Neural progenitor cell (in vitro differentiated cells): ENCODE results near the gene EPN2. TPM values are rescaled to one million over a fixed set of nuclear protein-coding genes. Genes with fewer than 3 reads are reported as not detected.

ENCODE experiments used
- DNase-seq: peaks from one replicate; pipeline ENCODE4 v3.0.0-alpha.2; 2016; ENCODE audit warnings: low spot score
- H2AFZ ChIP-seq: fragments of 200-600 bp; sonication (generic); replicated peaks from 2 replicates; pipeline ENCODE4 v1.6.1; 2016; ENCODE audit warnings: antibody characterized with exemption
- H3F3A ChIP-seq: fragments of 200-600 bp; sonication (generic); 2 replicates; pipeline ENCODE4 v1.6.1; 2016; ENCODE audit warnings: antibody characterized with exemption, low read depth
- H3K27ac ChIP-seq: fragments of 200-600 bp; sonication (generic); 2 replicates; pipeline ENCODE4 v1.5.1; 2016; ENCODE audit warnings: mild to moderate bottlenecking
- H3K27me3 ChIP-seq: fragments of 200-600 bp; sonication (generic); 2 replicates; pipeline ENCODE4 v1.6.1; 2016; ENCODE audit warnings: mild to moderate bottlenecking, moderate library complexity
- H3K36me3 ChIP-seq: fragments of 200-600 bp; sonication (generic); 2 replicates; pipeline ENCODE4 v1.5.1; 2016
- H3K4me1 ChIP-seq: fragments of 200-600 bp; sonication (generic); 2 replicates; pipeline ENCODE4 v1.6.1; 2016; ENCODE audit warnings: mixed run types
- H3K4me2 ChIP-seq: fragments of 200-600 bp; sonication (generic); 2 replicates; pipeline ENCODE4 v1.6.1; 2016
- H3K4me3 ChIP-seq: fragments of 200-600 bp; sonication (generic); 2 replicates; pipeline ENCODE4 v1.5.1; 2016
- H3K79me2 ChIP-seq: fragments of 200-600 bp; sonication (generic); 2 replicates; pipeline ENCODE4 v1.6.1; 2016; ENCODE audit warnings: low read depth
- H3K9ac ChIP-seq: fragments of 200-600 bp; sonication (generic); 2 replicates; pipeline ENCODE4 v1.6.1; 2016
- H3K9me3 ChIP-seq: fragments of 200-600 bp; sonication (generic); 2 replicates; pipeline ENCODE4 v1.5.1; 2016; ENCODE audit warnings: low read depth
- H4K20me1 ChIP-seq: fragments of 200-600 bp; sonication (generic); 2 replicates; pipeline ENCODE4 v1.6.1; 2016; ENCODE audit warnings: low read depth
- H3K27ac Mint-ChIP-seq: 3 replicates; pipeline ENCODE4 v1.8.0; 2021; ENCODE audit warnings: mixed read lengths
- H3K27me3 Mint-ChIP-seq: 2 replicates; pipeline ENCODE4 v1.8.0; 2022; ENCODE audit warnings: low read depth, mild to moderate bottlenecking, inconsistent platforms, moderate library complexity, mixed read lengths; ENCODE audit not compliant: insufficient read depth
- H3K36me3 Mint-ChIP-seq: 3 replicates; pipeline ENCODE4 v1.8.0; 2021; ENCODE audit warnings: mixed read lengths
- H3K4me1 Mint-ChIP-seq: 3 replicates; pipeline ENCODE4 v1.8.0; 2021; ENCODE audit warnings: mixed read lengths
- H3K4me3 Mint-ChIP-seq: 3 replicates; pipeline ENCODE4 v1.8.0; 2021; ENCODE audit warnings: mild to moderate bottlenecking, moderate library complexity, mixed read lengths
- H3K9me3 Mint-ChIP-seq: 3 replicates; pipeline ENCODE4 v1.8.0; 2020; ENCODE audit warnings: mixed read lengths
- EZH2 ChIP-seq: fragments of 200-600 bp; sonication (generic); IDR thresholded peaks from 2 replicates; pipeline ENCODE4 v1.6.1; 2017; ENCODE audit warnings: antibody characterized with exemption, mild to moderate bottlenecking, moderate library complexity
- EZH2phosphoT487 ChIP-seq: fragments of 200-600 bp; sonication (generic); IDR thresholded peaks from 2 replicates; pipeline ENCODE4 v1.6.1; 2017; ENCODE audit warnings: antibody characterized with exemption
- total RNA-seq: library from RNA; depleted of rRNA; stranded (reverse); fragments of >200 nt; gene quantifications from 2 replicates; pipeline ENCODE4 v1.2.3, GENCODE V29; 2015; ENCODE audit warnings: low replicate concordance
- TF ChIP-seq, protein P1 (sequence below): fragments of 200-600 bp; sonication (generic); IDR thresholded peaks from 2 replicates; pipeline ENCODE4 v1.5.1; 2017; ENCODE audit warnings: antibody characterized with exemption, mild to moderate bottlenecking

EPN2 gene
- total RNA-seq, 1 donor from 2014 or later, result 30.5 TPM

DNA sequence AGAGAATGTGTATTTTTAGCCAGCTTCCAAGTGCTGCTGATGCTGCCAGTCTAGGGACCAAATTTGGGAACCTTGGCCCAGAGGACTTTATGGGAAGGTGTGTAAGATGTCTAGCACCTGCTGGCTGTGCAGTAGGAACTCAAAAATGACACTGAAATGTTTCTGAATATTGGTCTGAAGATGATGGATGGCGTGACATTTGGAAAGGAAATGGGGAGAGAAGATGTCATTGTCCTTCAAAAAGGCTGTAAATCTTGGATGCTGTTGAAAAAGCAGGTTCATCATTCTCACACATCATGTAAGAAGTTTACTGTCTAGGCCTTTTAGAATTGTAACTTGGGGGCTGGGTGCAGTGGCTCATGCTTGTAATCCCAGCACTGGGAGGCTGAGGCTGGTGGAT is 6.7 kb downstream of the EPN2 start:
- H3F3A ChIP-seq, result peaks cover 17% of the 10 kb centered on the region
- H3K4me1 ChIP-seq, result peaks cover 25% of the 10 kb centered on the region
- peaks cover 98% of the 10 kb centered on the region for H3K79me2 ChIP-seq
- H3K9me3 ChIP-seq, result no peaks in the 10 kb centered on the region
- H3K4me2 ChIP-seq, result no peak overlapping the region
- peaks cover 20% of the 10 kb centered on the region for H3K36me3 Mint-ChIP-seq
- no peak for DNase-seq
- no peak overlapping the region for H3K27ac Mint-ChIP-seq
- H3K27ac ChIP-seq, result no peak overlapping the region
- no peaks in the 10 kb centered on the region for H3K36me3 ChIP-seq
- H3K4me1 Mint-ChIP-seq, result peaks cover 34% of the 10 kb centered on the region
- no peak overlapping the region for H3K4me3 ChIP-seq
- H3K27me3 ChIP-seq, result no peaks in the 10 kb centered on the region
- no peaks in the 10 kb centered on the region for H3K9me3 Mint-ChIP-seq
- TF ChIP-seq EZH2, result no peak
- TF ChIP-seq, protein P1, sequence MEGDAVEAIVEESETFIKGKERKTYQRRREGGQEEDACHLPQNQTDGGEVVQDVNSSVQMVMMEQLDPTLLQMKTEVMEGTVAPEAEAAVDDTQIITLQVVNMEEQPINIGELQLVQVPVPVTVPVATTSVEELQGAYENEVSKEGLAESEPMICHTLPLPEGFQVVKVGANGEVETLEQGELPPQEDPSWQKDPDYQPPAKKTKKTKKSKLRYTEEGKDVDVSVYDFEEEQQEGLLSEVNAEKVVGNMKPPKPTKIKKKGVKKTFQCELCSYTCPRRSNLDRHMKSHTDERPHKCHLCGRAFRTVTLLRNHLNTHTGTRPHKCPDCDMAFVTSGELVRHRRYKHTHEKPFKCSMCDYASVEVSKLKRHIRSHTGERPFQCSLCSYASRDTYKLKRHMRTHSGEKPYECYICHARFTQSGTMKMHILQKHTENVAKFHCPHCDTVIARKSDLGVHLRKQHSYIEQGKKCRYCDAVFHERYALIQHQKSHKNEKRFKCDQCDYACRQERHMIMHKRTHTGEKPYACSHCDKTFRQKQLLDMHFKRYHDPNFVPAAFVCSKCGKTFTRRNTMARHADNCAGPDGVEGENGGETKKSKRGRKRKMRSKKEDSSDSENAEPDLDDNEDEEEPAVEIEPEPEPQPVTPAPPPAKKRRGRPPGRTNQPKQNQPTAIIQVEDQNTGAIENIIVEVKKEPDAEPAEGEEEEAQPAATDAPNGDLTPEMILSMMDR, result no peak
- TF ChIP-seq EZH2phosphoT487, result no peak
- peaks cover 7% of the 10 kb centered on the region for H3K27me3 Mint-ChIP-seq
- H2AFZ ChIP-seq, result no peak overlapping the region
- no peak overlapping the region for H3K4me3 Mint-ChIP-seq
- no peak overlapping the region for H3K9ac ChIP-seq
- peaks cover 75% of the 10 kb centered on the region for H4K20me1 ChIP-seq

DNA sequence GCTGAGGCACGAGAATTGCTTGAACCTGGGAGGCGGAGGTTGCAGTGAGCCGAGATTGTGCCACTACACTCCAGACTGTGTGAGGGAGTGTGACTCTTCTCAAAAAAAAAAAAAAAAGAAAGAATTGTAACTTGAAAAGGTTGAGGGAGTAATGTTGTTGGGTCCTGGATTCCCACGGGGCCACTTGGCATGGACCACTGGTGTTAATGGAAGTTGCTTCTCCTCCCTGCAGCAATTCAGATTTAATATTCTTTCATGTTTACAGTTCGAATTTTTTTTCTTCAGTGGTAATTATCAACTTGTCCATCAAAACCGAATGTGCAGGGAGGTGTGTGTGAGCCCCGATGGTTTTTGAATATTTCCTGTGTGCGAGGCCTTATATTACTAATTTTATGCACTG is 7.2 kb downstream of the EPN2 start:
- Histone ChIP-seq H2AFZ (no peak overlapping the region), H4K20me1 (peaks cover 77% of the 10 kb centered on the region), H3K4me3 (no peak overlapping the region), H3K4me2 (no peak overlapping the region), H3K27ac (no peak overlapping the region), H3K27me3 (no peaks in the 10 kb centered on the region), H3K4me1 (peaks cover 24% of the 10 kb centered on the region), H3K9ac (no peak overlapping the region), H3K9me3 (no peaks in the 10 kb centered on the region), H3F3A (peaks cover 17% of the 10 kb centered on the region), H3K36me3 (no peaks in the 10 kb centered on the region), H3K79me2 (peaks cover 98% of the 10 kb centered on the region)
- no peak for DNase-seq
- Mint-ChIP-seq H3K9me3 (no peaks in the 10 kb centered on the region), H3K27ac (no peak overlapping the region), H3K4me1 (peaks cover 34% of the 10 kb centered on the region), H3K36me3 (peaks cover 20% of the 10 kb centered on the region), H3K27me3 (peaks cover 7% of the 10 kb centered on the region), H3K4me3 (no peak overlapping the region)
- TF ChIP-seq EZH2phosphoT487, result no peak
- TF ChIP-seq, protein P1, result no peak
- no peak for TF ChIP-seq EZH2

DNA sequence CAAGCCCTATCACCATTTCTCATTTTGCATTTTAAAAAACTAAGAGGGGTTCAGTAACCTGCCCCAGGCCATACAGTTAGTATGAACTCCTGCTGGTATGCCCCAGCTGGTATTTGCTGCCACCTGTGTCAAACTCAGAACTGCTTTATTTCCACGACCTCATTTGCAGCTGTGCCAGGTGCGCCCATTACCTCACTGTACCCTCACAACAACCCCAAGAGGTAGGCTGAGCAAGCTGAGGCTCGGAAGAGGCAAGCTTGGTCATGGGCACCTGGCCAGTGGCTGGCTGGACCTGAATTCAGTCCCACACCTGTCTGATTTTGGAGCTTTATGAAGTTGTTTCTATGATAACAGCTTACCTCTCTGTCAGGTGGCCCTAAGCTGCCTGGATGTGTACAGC is 7.6 kb downstream of the EPN2 start:
- no peak overlapping the region for H2AFZ ChIP-seq
- no peak overlapping the region for H3K27ac ChIP-seq
- H3K36me3 ChIP-seq, result no peaks in the 10 kb centered on the region
- no peak overlapping the region for H3K4me3 Mint-ChIP-seq
- H3K4me1 ChIP-seq, result peaks cover 24% of the 10 kb centered on the region
- H4K20me1 ChIP-seq, result peaks cover 78% of the 10 kb centered on the region
- no peak for DNase-seq
- H3K79me2 ChIP-seq, result peaks cover 98% of the 10 kb centered on the region
- H3K27me3 ChIP-seq, result no peaks in the 10 kb centered on the region
- H3K4me3 ChIP-seq, result no peak overlapping the region
- H3K9me3 Mint-ChIP-seq, result no peaks in the 10 kb centered on the region
- H3F3A ChIP-seq, result peaks cover 17% of the 10 kb centered on the region
- no peak overlapping the region for H3K4me2 ChIP-seq
- peaks cover 20% of the 10 kb centered on the region for H3K36me3 Mint-ChIP-seq
- peaks cover 37% of the 10 kb centered on the region for H3K4me1 Mint-ChIP-seq
- no peak overlapping the region for H3K9ac ChIP-seq
- no peaks in the 10 kb centered on the region for H3K9me3 ChIP-seq
- H3K27ac Mint-ChIP-seq, result no peak overlapping the region
- H3K27me3 Mint-ChIP-seq, result peaks cover 7% of the 10 kb centered on the region
- TF ChIP-seq EZH2, result no peak
- TF ChIP-seq, protein P1, result no peak
- no peak for TF ChIP-seq EZH2phosphoT487
